Measurements from ENCODE around the gene FNTB. TPM values are rescaled to one million over a fixed set of nuclear protein-coding genes. Genes with fewer than 3 reads are reported as not detected.

FNTB gene
- total and polyA plus RNA-seq, 2 experiments from 2014 or later, result 8.6 to 12.5 TPM

DNA sequence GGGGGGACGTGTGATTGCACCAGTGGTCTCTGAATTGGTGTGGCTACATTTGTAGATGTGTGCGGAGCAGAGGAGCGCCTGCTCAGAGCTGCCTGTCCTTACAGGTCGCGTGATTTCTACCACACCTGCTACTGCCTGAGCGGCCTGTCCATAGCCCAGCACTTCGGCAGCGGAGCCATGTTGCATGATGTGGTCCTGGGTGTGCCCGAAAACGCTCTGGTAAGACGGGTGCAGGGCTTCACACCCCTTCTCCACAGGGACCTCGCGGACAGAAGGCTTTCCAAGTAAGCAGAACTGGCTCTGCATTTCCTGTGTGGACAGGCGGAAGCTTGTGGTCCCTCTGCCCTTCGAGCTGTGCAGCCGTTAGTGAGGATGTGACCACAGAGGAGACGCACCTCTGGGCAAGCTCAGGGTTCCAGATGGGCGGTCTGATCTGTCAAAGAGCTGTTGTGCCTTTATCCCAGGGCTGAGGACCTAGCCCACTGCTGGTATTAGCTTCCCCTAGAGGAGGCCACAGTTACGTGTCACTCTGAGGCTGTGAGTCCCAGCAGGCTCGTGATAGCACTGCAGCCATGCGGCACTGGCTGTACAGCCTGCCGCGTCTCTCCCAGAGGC, 67.9 kb downstream of the FNTB start (continued):
- TF ChIP-seq JUNB (IDR thresholded peaks at IDR 0.05; ENCODE audit: unreplicated experiment), result no peak

GRCh38 chr14:65057695-65058094, 71.0 kb downstream of the FNTB start:
- Mint-ChIP-seq H3K4me1 (peaks cover 2% of the 10 kb centered on the region; the same call in 2 of the 3 replicates), H3K27me3 (ENCODE audit: insufficient read depth, low read depth, poor library complexity) (no peaks in the 10 kb centered on the region), H3K4me3 (no peak overlapping the region), H3K36me3 (ENCODE audit: low read depth) (peaks cover 20% of the 10 kb centered on the region), H3K27ac (no peak overlapping the region), H3K9me3 (no peaks in the 10 kb centered on the region)
- Histone ChIP-seq H3K36me3 (ENCODE audit: insufficient read depth) (peaks cover 9% of the 10 kb centered on the region; the same call in 1 of the 2 replicates), H3F3A (replicated peaks; ENCODE audit: low read depth) (no peaks in the 10 kb centered on the region), H4K20me1 (replicated peaks; ENCODE audit: insufficient read depth) (0 out of 2 replicates have a peak, but pooled peaks cover 4% of the 10 kb centered on the region), H3K27ac (ENCODE audit: low read depth) (0 out of 2 replicates have a peak overlapping the region, but pooled peaks have one; percentile 39), H3K4me2 (no peak overlapping the region), H3K9me2 (ENCODE audit: insufficient read depth) (no peaks in the 10 kb centered on the region), H3K79me2 (replicated peaks; ENCODE audit: insufficient read depth) (no peaks in the 10 kb centered on the region), H2AFZ (no peak overlapping the region), H3K4me1 (ENCODE audit: insufficient read depth) (no peaks in the 10 kb centered on the region), H3K4me3 (no peak overlapping the region), H3K27me3 (ENCODE audit: insufficient read depth) (no peaks in the 10 kb centered on the region)
- DNase-seq (ENCODE audit: low spot score), result no peak
- no peak for ATAC-seq
- TF ChIP-seq ZNF462 (CRISPR knock-in tag; IDR thresholded peaks at IDR 0.05) (no peak), JUNB (IDR thresholded peaks at IDR 0.05; ENCODE audit: unreplicated experiment) (no peak), EZH2phosphoT487 (IDR thresholded peaks at IDR 0.05; ENCODE audit: unreplicated experiment) (no peak), CTCF (conservative IDR thresholded peaks at IDR 0.05; ENCODE audit: low read depth in 2 of 2) (no peak), REST (IDR thresholded peaks at IDR 0.05; ENCODE audit: unreplicated experiment) (no peak), ZNF331 (CRISPR knock-in tag; IDR thresholded peaks at IDR 0.05; ENCODE audit: low read depth) (no peak), NANOG (IDR thresholded peaks at IDR 0.05; ENCODE audit: borderline replicate concordance) (no peak), STAT1 (IDR thresholded peaks at IDR 0.05; ENCODE audit: unreplicated experiment) (no peak), POLR2AphosphoS5 (IDR thresholded peaks at IDR 0.05; ENCODE audit: low read depth) (no peak), EZH2 (IDR thresholded peaks at IDR 0.05; ENCODE audit: low read depth, unreplicated experiment) (no peak), ZNF114 (CRISPR knock-in tag; IDR thresholded peaks at IDR 0.05) (no peak)

All from GM23338 (cell line).